Activated CD8-positive, alpha-beta T cell treated with anti-CD3 and anti-CD28 coated beads, Interleukin-2, amount 10 ng/mL, durations not matched to agents 7 days and 5 days (primary cell): ENCODE data around the gene CCNT2. TPM values are rescaled to one million over a fixed set of nuclear protein-coding genes. Genes with fewer than 3 reads are reported as not detected.

Experiments
- ATAC-seq: fragments of 150-1000 bp; cut with Tn5 transposase; one replicate; pipeline ENCODE4 v1.10.0; 2021; ENCODE audit warnings: moderate library complexity
- CTCF ChIA-PET: fragments of 350-600 bp; sonication (Branson Sonifier 250); formaldehyde crosslinking; loops from one replicate; lab custom pipeline; 2021; ENCODE audit warnings: antibody characterized with exemption; lab: Charles Lee
- POLR2A ChIA-PET: fragments of 350-600 bp; sonication (Branson Sonifier 250); formaldehyde crosslinking; loops from one replicate; lab custom pipeline; 2021; ENCODE audit warnings: antibody characterized with exemption; lab: Charles Lee
- DNase-seq: peaks from one replicate; pipeline ENCODE4 v3.0.0-alpha.2; 2020
- H3K27ac Mint-ChIP-seq: one replicate; pipeline ENCODE4 v1.8.0; 2021; ENCODE audit warnings: mild to moderate bottlenecking, mixed read lengths
- H3K27me3 Mint-ChIP-seq: one replicate; pipeline ENCODE4 v1.8.0; 2021; ENCODE audit warnings: low read depth, mixed read lengths
- H3K36me3 Mint-ChIP-seq: one replicate; pipeline ENCODE4 v1.8.0; 2021; ENCODE audit warnings: low read depth, mixed read lengths
- H3K4me1 Mint-ChIP-seq: one replicate; pipeline ENCODE4 v1.8.0; 2021; ENCODE audit warnings: low read depth, mixed read lengths
- H3K4me3 Mint-ChIP-seq: one replicate; pipeline ENCODE4 v1.8.0; 2021; ENCODE audit warnings: mild to moderate bottlenecking, mixed read lengths
- H3K9me3 Mint-ChIP-seq: one replicate; pipeline ENCODE4 v1.8.0; 2022; ENCODE audit warnings: mixed read lengths; ENCODE audit not compliant: insufficient read depth
- total RNA-seq, 2 experiments: library from RNA; stranded (reverse); gene quantifications; one replicate each; pipeline ENCODE4 v1.2.3, GENCODE V29; 2021

The CCNT2 gene
- total RNA-seq, 2 experiments from 2014 or later = 37.7 to 38.0 TPM

GRCh38 chr2:134926231-134926931, 7.8 kb downstream of the CCNT2 start:
- CTCF ChIA-PET = interaction anchor here (0.9 to 1.3 kb wide), 2 partner anchors 16 to 875 kb away, joined by 3 read pairs; no protein-coding TSS in a partner anchor
- POLR2A ChIA-PET = interaction anchor here (1.5 kb wide), 1 partner anchor 8 kb away, joined by 3 read pairs; no protein-coding TSS in a partner anchor
- no peaks in the 10 kb centered on the region for H3K9me3 Mint-ChIP-seq
- ATAC-seq = no peak
- peaks cover 44% of the 10 kb centered on the region for H3K36me3 Mint-ChIP-seq
- no peak overlapping the region for H3K27ac Mint-ChIP-seq
- H3K27me3 Mint-ChIP-seq = no peaks in the 10 kb centered on the region
- H3K4me1 Mint-ChIP-seq = peaks cover 55% of the 10 kb centered on the region
- H3K4me3 Mint-ChIP-seq = no peak overlapping the region
- no peak for DNase-seq

- Mint-ChIP-seq H3K36me3 (peaks cover 47% of the 10 kb centered on the region), H3K27ac (no peak overlapping the region), H3K4me3 (no peak overlapping the region), H3K4me1 (peaks cover 52% of the 10 kb centered on the region), H3K27me3 (no peaks in the 10 kb centered on the region), H3K9me3 (no peaks in the 10 kb centered on the region)
- no peak for DNase-seq
- POLR2A ChIA-PET = interaction anchor here (1.5 kb wide), 1 partner anchor 9 kb away, joined by 3 read pairs; no protein-coding TSS in a partner anchor
- ATAC-seq = no peak
- CTCF ChIA-PET = interaction anchor here (1.3 kb wide), 1 partner anchor 15 kb away, joined by 3 read pairs; no protein-coding TSS in a partner anchor
Observed at GRCh38 chr2:134927195-134927594, 8.6 kb downstream of the CCNT2 start.

- peaks cover 47% of the 10 kb centered on the region for H3K36me3 Mint-ChIP-seq
- H3K4me3 Mint-ChIP-seq = no peak overlapping the region
- ChIA-PET CTCF (interaction anchor here (1.0 kb wide), 1 partner anchor 71 kb away, joined by 3 read pairs; no protein-coding TSS in a partner anchor), POLR2A (interaction anchor here (1.0 kb wide), 1 partner anchor 9 kb away, joined by 3 read pairs; no protein-coding TSS in a partner anchor)
- no peaks in the 10 kb centered on the region for H3K27me3 Mint-ChIP-seq
- DNase-seq (no peak), ATAC-seq (no peak)
- no peaks in the 10 kb centered on the region for H3K9me3 Mint-ChIP-seq
- no peak overlapping the region for H3K27ac Mint-ChIP-seq
- peaks cover 41% of the 10 kb centered on the region for H3K4me1 Mint-ChIP-seq
Observed at GRCh38 chr2:134932864-134933526, 14.4 kb downstream of the CCNT2 start.

- no peak for ATAC-seq
- Mint-ChIP-seq H3K27ac (no peak overlapping the region), H3K4me1 (peaks cover 45% of the 10 kb centered on the region), H3K27me3 (no peaks in the 10 kb centered on the region), H3K4me3 (no peak overlapping the region), H3K9me3 (no peaks in the 10 kb centered on the region), H3K36me3 (peaks cover 54% of the 10 kb centered on the region)
- ChIA-PET CTCF (interaction anchor here (1.8 kb wide), 1 partner anchor 11 kb away, joined by 4 read pairs; no protein-coding TSS in a partner anchor), POLR2A (interaction anchor here (1.4 kb wide), 1 partner anchor 15 kb away, joined by 4 read pairs; the partner anchor contains the start of gene CCNT2)
- DNase-seq = no peak
Observed at GRCh38 chr2:134933732-134934131, 15.1 kb downstream of the CCNT2 start.

- CTCF ChIA-PET = interaction anchor here (1.8 kb wide), 1 partner anchor 12 kb away, joined by 4 read pairs; no protein-coding TSS in a partner anchor
- ATAC-seq (no peak), DNase-seq (no peak)
- Mint-ChIP-seq H3K36me3 (peaks cover 55% of the 10 kb centered on the region), H3K27me3 (no peaks in the 10 kb centered on the region), H3K4me3 (no peak overlapping the region), H3K27ac (no peak overlapping the region), H3K4me1 (peaks cover 45% of the 10 kb centered on the region), H3K9me3 (no peaks in the 10 kb centered on the region)
- POLR2A ChIA-PET = interaction anchor here (1.4 kb wide), 1 partner anchor 15 kb away, joined by 4 read pairs; the partner anchor contains the start of gene CCNT2
Observed at GRCh38 chr2:134934150-134934549, 15.5 kb downstream of the CCNT2 start.

GRCh38 chr2:134934641-134935040, 16.0 kb downstream of the CCNT2 start:
- CTCF ChIA-PET = interaction anchor here (1.8 kb wide), 1 partner anchor 12 kb away, joined by 4 read pairs; no protein-coding TSS in a partner anchor
- POLR2A ChIA-PET = interaction anchor here (1.4 kb wide), 1 partner anchor 16 kb away, joined by 4 read pairs; the partner anchor contains the start of gene CCNT2
- no peak overlapping the region for H3K4me3 Mint-ChIP-seq
- peaks cover 45% of the 10 kb centered on the region for H3K4me1 Mint-ChIP-seq
- no peak for ATAC-seq
- no peaks in the 10 kb centered on the region for H3K9me3 Mint-ChIP-seq
- DNase-seq = no peak
- H3K27ac Mint-ChIP-seq = no peak overlapping the region
- no peaks in the 10 kb centered on the region for H3K27me3 Mint-ChIP-seq
- H3K36me3 Mint-ChIP-seq = peaks cover 59% of the 10 kb centered on the region

- ChIA-PET POLR2A (interaction anchor here (1.0 kb wide), 1 partner anchor 18 kb away, joined by 3 read pairs; the partner anchor contains the start of gene CCNT2), CTCF (no interaction called here)
- Mint-ChIP-seq H3K4me3 (no peak overlapping the region), H3K4me1 (peaks cover 33% of the 10 kb centered on the region), H3K36me3 (peaks cover 60% of the 10 kb centered on the region), H3K27me3 (no peaks in the 10 kb centered on the region), H3K9me3 (no peaks in the 10 kb centered on the region), H3K27ac (no peak overlapping the region)
- no peak for DNase-seq
- no peak for ATAC-seq
Observed at GRCh38 chr2:134936691-134937090, 18.1 kb downstream of the CCNT2 start.

- H3K36me3 Mint-ChIP-seq = peaks cover 57% of the 10 kb centered on the region
- H3K9me3 Mint-ChIP-seq = no peaks in the 10 kb centered on the region
- peaks cover 7% of the 10 kb centered on the region for H3K4me1 Mint-ChIP-seq
- H3K4me3 Mint-ChIP-seq = no peak overlapping the region
- POLR2A ChIA-PET = no interaction called here
- no peak for DNase-seq
- H3K27me3 Mint-ChIP-seq = no peaks in the 10 kb centered on the region
- no peak overlapping the region for H3K27ac Mint-ChIP-seq
- no peak for ATAC-seq
- CTCF ChIA-PET = interaction anchor here (1.0 to 1.2 kb wide), 2 partner anchors 17 to 61 kb away, joined by 3 to 7 read pairs; no protein-coding TSS in a partner anchor
Observed at GRCh38 chr2:134943540-134943939, 24.9 kb downstream of the CCNT2 start.

- peaks cover 17% of the 10 kb centered on the region for H3K4me1 Mint-ChIP-seq
- ATAC-seq (no peak), DNase-seq (no peak)
- ChIA-PET CTCF (no interaction called here), POLR2A (no interaction called here)
- H3K4me3 Mint-ChIP-seq = no peak overlapping the region
- no peaks in the 10 kb centered on the region for H3K27me3 Mint-ChIP-seq
- H3K9me3 Mint-ChIP-seq = no peaks in the 10 kb centered on the region
- H3K36me3 Mint-ChIP-seq = peaks cover 58% of the 10 kb centered on the region
- H3K27ac Mint-ChIP-seq = peak overlapping the region; percentile 6
Observed at GRCh38 chr2:134944975-134945374, 26.4 kb downstream of the CCNT2 start.

GRCh38 chr2:134946073-134946472, 27.5 kb downstream of the CCNT2 start:
- CTCF ChIA-PET = interaction anchor here (1.1 kb wide), 1 partner anchor 43 kb away, joined by 3 read pairs; no protein-coding TSS in a partner anchor
- no peak overlapping the region for H3K27ac Mint-ChIP-seq
- H3K4me1 Mint-ChIP-seq = peaks cover 23% of the 10 kb centered on the region
- no peaks in the 10 kb centered on the region for H3K9me3 Mint-ChIP-seq
- no peaks in the 10 kb centered on the region for H3K27me3 Mint-ChIP-seq
- POLR2A ChIA-PET = no interaction called here
- DNase-seq (no peak), ATAC-seq (no peak)
- H3K4me3 Mint-ChIP-seq = no peak overlapping the region
- H3K36me3 Mint-ChIP-seq = peaks cover 62% of the 10 kb centered on the region

GRCh38 chr2:134949981-134950708, 31.5 kb downstream of the CCNT2 start:
- CTCF ChIA-PET = interaction anchor here (1.0 to 3.1 kb wide), 2 partner anchors 11 to 54 kb away, joined by 3 to 14 read pairs; no protein-coding TSS in a partner anchor
- no peaks in the 10 kb centered on the region for H3K27me3 Mint-ChIP-seq
- peaks cover 23% of the 10 kb centered on the region for H3K4me1 Mint-ChIP-seq
- H3K4me3 Mint-ChIP-seq = no peak overlapping the region
- ATAC-seq = peak; percentile 50
- no peaks in the 10 kb centered on the region for H3K9me3 Mint-ChIP-seq
- peaks cover 69% of the 10 kb centered on the region for H3K36me3 Mint-ChIP-seq
- H3K27ac Mint-ChIP-seq = peak overlapping the region; percentile 77
- DNase-seq = no peak
- POLR2A ChIA-PET = interaction anchor here (0.5 to 1.6 kb wide), 3 partner anchors 12 to 32 kb away, joined by 3 read pairs; partner anchors contain the start of gene CCNT2
